Natural killer cell (primary cell): Measurements from ENCODE around the gene TANGO6. TPM values are rescaled to one million over a fixed set of nuclear protein-coding genes. Genes with fewer than 3 reads are reported as not detected.

Experiments
- ATAC-seq, 3 donors: fragments of 150-1000 bp in 2 of 3; fragments of 200-7000 bp in 1 of 3; cut with Tn5 transposase; 1 replicate in 1 of 3; 2 replicates in 2 of 3; pipeline ENCODE4 v1.10.0; 2021; ENCODE audit warnings: mild to moderate bottlenecking in 2 of 3, moderate library complexity in 2 of 3
- DNase-seq, 2 donors: peaks; one replicate each; pipeline versions ENCODE4 v3.0.0 to v3.0.0-alpha.2; 2013 to 2021; ENCODE audit warnings: mixed read lengths in 1 of 2
- H3K27ac ChIP-seq: one replicate; pipeline ENCODE4 v1.5.1; 2013; ENCODE audit warnings: mild to moderate bottlenecking, low read length
- H3K27me3 ChIP-seq: one replicate; pipeline ENCODE4 v1.6.1; 2013; ENCODE audit warnings: low read length; ENCODE audit not compliant: control insufficient read depth, insufficient read depth
- H3K36me3 ChIP-seq: one replicate; pipeline ENCODE4 v1.6.1; 2013; ENCODE audit warnings: low read length; ENCODE audit not compliant: control insufficient read depth, insufficient read depth
- H3K4me1 ChIP-seq: one replicate; pipeline ENCODE4 v1.6.1; 2013; ENCODE audit warnings: low read length; ENCODE audit not compliant: control insufficient read depth, insufficient read depth
- H3K4me3 ChIP-seq: one replicate; pipeline ENCODE4 v1.5.1; 2013; ENCODE audit warnings: low read length
- H3K9me3 ChIP-seq: one replicate; pipeline ENCODE4 v1.6.1; 2013; ENCODE audit warnings: low read length; ENCODE audit not compliant: control insufficient read depth, insufficient read depth
- H3K27ac Mint-ChIP-seq, 2 donors: one replicate each; pipeline ENCODE4 v1.8.0; 2022; ENCODE audit warnings: mild to moderate bottlenecking in 2 of 2, mixed read lengths in 2 of 2, moderate library complexity in 1 of 2
- H3K27me3 Mint-ChIP-seq, 2 donors: one replicate each; pipeline ENCODE4 v1.8.0; 2022; ENCODE audit warnings: low read depth in 2 of 2, mixed read lengths in 2 of 2
- H3K36me3 Mint-ChIP-seq: one replicate; pipeline ENCODE4 v1.8.0; 2022; ENCODE audit warnings: mixed read lengths
- H3K4me1 Mint-ChIP-seq, 2 donors: one replicate each; pipeline ENCODE4 v1.8.0; 2022; ENCODE audit warnings: mixed read lengths in 2 of 2
- H3K4me3 Mint-ChIP-seq: one replicate; pipeline ENCODE4 v1.8.0; 2022; ENCODE audit warnings: mild to moderate bottlenecking, moderate library complexity, mixed read lengths
- H3K9me3 Mint-ChIP-seq, 2 donors: one replicate each; pipeline ENCODE4 v1.8.0; 2022; ENCODE audit warnings: mixed read lengths in 2 of 2
- CTCF ChIP-seq: fragments of 200-600 bp; IDR thresholded peaks from one replicate; pipeline ENCODE4 v1.8.0; 2022; ENCODE audit warnings: antibody characterized with exemption
- WGBS: methylation state at CpG from one replicate; pipeline ENCODE4 v1.1.7; 2013; ENCODE audit warnings: missing lambda C conversion rate; ENCODE audit not compliant: insufficient coverage; 5-methylcytosine and 5-hydroxymethylcytosine counted together
- intact Hi-C: fragments of 100-400 bp; cut with micrococcal nuclease; formaldehyde crosslinking; loops from one replicate; pipeline ENCODE4 v1.14.2; 2022
- total RNA-seq, 4 donors: library from RNA; stranded (reverse); fragments of 120-200 nt in 1 of 4; gene quantifications; one replicate each; pipeline versions ENCODE4 v1.2.3 to v1.2.4, GENCODE V29; 2013 to 2022

The TANGO6 gene
- total RNA-seq, 3 donors from 2014 or later (not counting 1 experiment from before 2014, with no cell fraction given), result 21.2 to 27.3 (median 23.9) TPM

GRCh38 chr16:68884861-68885720 lies 41.8 kb downstream of the TANGO6 start:
- Histone ChIP-seq H3K4me3 (no peak overlapping the region), H3K4me1 (no peaks in the 10 kb centered on the region), H3K9me3 (no peaks in the 10 kb centered on the region), H3K27me3 (no peaks in the 10 kb centered on the region), H3K27ac (no peak overlapping the region), H3K36me3 (peaks cover 21% of the 10 kb centered on the region)
- Mint-ChIP-seq H3K4me3 (no peak overlapping the region), H3K4me1 (no peaks in the 10 kb centered on the region), H3K36me3 (no peaks in the 10 kb centered on the region), H3K27ac (no peak overlapping the region), H3K27me3 (no peaks in the 10 kb centered on the region), H3K9me3 (no peaks in the 10 kb centered on the region)
- ATAC-seq (no peak), DNase-seq (no peak)
- no peak for TF ChIP-seq CTCF
- 95% methylated on average over 4 of the region's 7 CpGs for WGBS
- intact Hi-C loops, result no loop called here

- Histone ChIP-seq H3K27me3 (no peaks in the 10 kb centered on the region), H3K36me3 (peaks cover 7% of the 10 kb centered on the region), H3K4me3 (no peak overlapping the region), H3K4me1 (no peaks in the 10 kb centered on the region), H3K9me3 (no peaks in the 10 kb centered on the region), H3K27ac (no peak overlapping the region)
- no peak overlapping the region for H3K4me3 Mint-ChIP-seq
- no peaks in the 10 kb centered on the region for H3K27me3 Mint-ChIP-seq
- ATAC-seq (no peak), DNase-seq (no peak)
- intact Hi-C loops, result no loop called here
- H3K9me3 Mint-ChIP-seq, result no peaks in the 10 kb centered on the region
- no peaks in the 10 kb centered on the region for H3K36me3 Mint-ChIP-seq
- TF ChIP-seq CTCF, result no peak
- H3K4me1 Mint-ChIP-seq, result no peaks in the 10 kb centered on the region
- H3K27ac Mint-ChIP-seq, result no peak overlapping the region
- no CpG with 5 or more reads among the region's 1 CpG for WGBS
Observed at GRCh38 chr16:68887107-68887506, 43.8 kb downstream of the TANGO6 start.

- TF ChIP-seq CTCF, result no peak
- H3K27me3 ChIP-seq, result no peaks in the 10 kb centered on the region
- H3K4me1 ChIP-seq, result no peaks in the 10 kb centered on the region
- H3K36me3 ChIP-seq, result peaks cover 3% of the 10 kb centered on the region
- 95% methylated on average over 3 of the region's 3 CpGs for WGBS
- ATAC-seq (no peak), DNase-seq (no peak)
- Mint-ChIP-seq H3K4me3 (no peak overlapping the region), H3K27ac (no peak overlapping the region), H3K9me3 (no peaks in the 10 kb centered on the region), H3K36me3 (no peaks in the 10 kb centered on the region), H3K27me3 (no peaks in the 10 kb centered on the region), H3K4me1 (no peaks in the 10 kb centered on the region)
- H3K27ac ChIP-seq, result no peak overlapping the region
- no peaks in the 10 kb centered on the region for H3K9me3 ChIP-seq
- intact Hi-C loops, result no loop called here
- H3K4me3 ChIP-seq, result no peak overlapping the region
Observed at GRCh38 chr16:68889508-68890150, 46.3 kb downstream of the TANGO6 start.
